ENCODE results near the gene SLC43A2.

DNA sequence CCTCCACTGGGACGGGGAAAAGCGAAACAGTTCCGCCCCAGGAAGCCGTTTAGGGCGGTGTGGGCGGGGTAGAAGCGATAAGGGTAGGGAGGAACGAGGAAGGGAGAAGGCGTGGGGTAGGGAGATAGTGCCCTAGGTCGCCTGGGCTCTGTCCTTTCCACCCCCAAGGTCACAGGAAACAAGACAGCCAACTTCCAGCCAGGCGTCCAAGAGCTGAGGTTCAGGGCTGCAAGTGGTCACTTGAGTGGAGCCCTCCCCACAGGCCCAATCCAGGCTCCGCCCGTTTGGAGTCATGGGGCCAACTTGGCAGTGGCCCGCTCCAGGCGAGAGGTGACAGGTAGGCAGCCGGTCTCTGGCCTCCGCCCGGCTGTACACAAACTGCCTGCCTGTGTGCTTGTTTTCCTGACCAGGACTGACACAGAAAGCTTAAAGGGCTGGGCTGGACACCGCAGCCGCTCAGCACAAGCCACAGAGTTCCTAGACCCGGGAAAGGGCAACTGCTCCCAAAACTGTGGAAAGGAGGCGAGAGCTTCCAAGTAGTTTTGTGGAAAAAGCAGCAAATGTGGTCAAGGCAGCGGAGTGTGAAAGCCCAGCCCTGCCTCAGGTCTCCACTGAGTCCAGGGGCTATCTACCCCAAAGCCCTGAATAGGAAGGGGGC, 21.3 kb upstream of the SLC43A2 start, which contains the start of gene RILP:
- TF ChIP-seq MZF1 (CRISPR knock-in tag; IDR thresholded peaks at IDR 0.05; ENCODE audit: borderline replicate concordance) = no peak
- TF ChIP-seq EZH2 (conservative IDR thresholded peaks at IDR 0.05; ENCODE audit: low read depth, low read length) = no peak
- TF ChIP-seq ZFX (CRISPR knock-in tag; IDR thresholded peaks at IDR 0.05; ENCODE audit: low read depth) = peak; percentile 73
- peak; percentile 98 for TF ChIP-seq RBM22 (optimal IDR thresholded peaks at IDR 0.05; ENCODE audit: low read length)
- no peak for TF ChIP-seq SMARCC2 (IDR thresholded peaks at IDR 0.05)
- TF ChIP-seq JUNB (CRISPR knock-in tag; IDR thresholded peaks at IDR 0.05; ENCODE audit: borderline replicate concordance) = no peak
- TF ChIP-seq ZNF629 (CRISPR knock-in tag; conservative IDR thresholded peaks at IDR 0.05) = no peak
- TF ChIP-seq THAP7 (CRISPR knock-in tag; IDR thresholded peaks at IDR 0.05) = no peak

All from HepG2 (cell line).